H1 (cell line): ENCODE data around the gene ITGAE. TPM values are rescaled to one million over a fixed set of nuclear protein-coding genes. Genes with fewer than 3 reads are reported as not detected.

Experiments
- CTCF ChIA-PET: fragments of 300-600 bp; sonication (Branson Sonifier 250); formaldehyde crosslinking; loops from one replicate; lab custom pipeline; 2021; ENCODE audit not compliant: partially characterized antibody; lab: Charles Lee
- POLR2A ChIA-PET: fragments of 300-600 bp; sonication (Branson Sonifier 250); formaldehyde crosslinking; loops from one replicate; lab custom pipeline; 2021; ENCODE audit warnings: inconsistent platforms; ENCODE audit not compliant: partially characterized antibody; lab: Charles Lee
- DNase-seq, 2 experiments: peaks; one replicate each; pipeline versions ENCODE4 v3.0.0 to v3.0.0-alpha.2; 2010 to 2022; ENCODE audit warnings: low spot score in 2 of 2, low read depth in 1 of 2, mixed read lengths in 1 of 2
- FAIRE-seq: peaks from 2 replicates; lab custom pipeline; 2011; peaks lifted over from hg19 to GRCh38; lab: Jason Lieb, UNC
- H2AFZ ChIP-seq: 2 replicates; pipeline ENCODE4 v1.8.1; 2012; ENCODE audit warnings: low read length, inconsistent platforms
- H2AK5ac ChIP-seq: 2 replicates; pipeline ENCODE4 v1.6.1; 2013; ENCODE audit warnings: low read depth, low read length
- H2BK120ac ChIP-seq: replicated peaks from 2 replicates; pipeline ENCODE3; 2013; ENCODE audit warnings: low read depth, low read length, inconsistent platforms
- H2BK12ac ChIP-seq: 2 replicates; pipeline ENCODE4 v1.6.1; 2013; ENCODE audit warnings: low read depth, low read length
- H2BK15ac ChIP-seq: 2 replicates; pipeline ENCODE4 v1.6.1; 2013; ENCODE audit warnings: low read length
- H2BK20ac ChIP-seq: 2 replicates; pipeline ENCODE4 v1.6.1; 2013; ENCODE audit warnings: low read length
- H2BK5ac ChIP-seq: 2 replicates; pipeline ENCODE4 v1.6.1; 2013; ENCODE audit warnings: low read depth, low read length
- H3K14ac ChIP-seq: 2 replicates; pipeline ENCODE4 v1.6.1; 2013; ENCODE audit warnings: inconsistent platforms; ENCODE audit not compliant: insufficient read length
- H3K18ac ChIP-seq: 2 replicates; pipeline ENCODE4 v1.6.1; 2013; ENCODE audit warnings: low read length; ENCODE audit errors: extremely low read depth
- H3K23ac ChIP-seq: 2 replicates; pipeline ENCODE4 v1.6.1; 2013; ENCODE audit warnings: inconsistent platforms; ENCODE audit not compliant: insufficient read length
- H3K23me2 ChIP-seq: 2 replicates; pipeline ENCODE4 v1.6.1; 2013; ENCODE audit warnings: low read depth, low read length
- H3K27ac ChIP-seq: 2 replicates; pipeline ENCODE4 v1.6.1; 2011; ENCODE audit warnings: low read depth, low read length, inconsistent platforms
- H3K27me3 ChIP-seq, 4 experiments: replicated peaks in 1 of 4; 1 replicate in 1 of 4; 2 replicates in 3 of 4; pipeline versions ENCODE4 v1.6.1 to v1.8.1; 2011 to 2013; ENCODE audit warnings: low read length in 3 of 4, mild to moderate bottlenecking in 3 of 4, inconsistent platforms in 2 of 4, mixed read lengths in 2 of 4, moderate library complexity in 1 of 4; ENCODE audit not compliant: control insufficient read depth in 3 of 4, insufficient read depth in 3 of 4; ENCODE audit errors: extremely low read depth in 1 of 4
- H3K36me3 ChIP-seq, 4 experiments: 2 replicates each; pipeline versions ENCODE4 v1.6.1 to v1.8.1; 2011 to 2013; ENCODE audit warnings: mild to moderate bottlenecking in 4 of 4, low read length in 3 of 4, moderate library complexity in 2 of 4, control low read depth in 1 of 4, inconsistent platforms in 1 of 4; ENCODE audit not compliant: insufficient read depth in 4 of 4, control insufficient read depth in 2 of 4
- H3K4ac ChIP-seq: replicated peaks from 2 replicates; pipeline ENCODE3; 2013; ENCODE audit warnings: low read length, low read depth, mixed read lengths, inconsistent platforms; ENCODE audit not compliant: insufficient read length
- H3K4me1 ChIP-seq, 4 experiments: replicated peaks in 1 of 4; 1 replicate in 1 of 4; 2 replicates in 3 of 4; pipeline versions ENCODE4 v1.6.1 to v1.8.1; 2011 to 2013; ENCODE audit warnings: low read length in 3 of 4, inconsistent platforms in 2 of 4, mixed read lengths in 1 of 4; ENCODE audit not compliant: insufficient read depth in 4 of 4, control insufficient read depth in 3 of 4
- H3K4me2 ChIP-seq, 2 experiments: 2 replicates each; pipeline versions ENCODE4 v1.6.1 to v1.8.1; 2011 to 2013; ENCODE audit warnings: low read depth in 2 of 2, low read length in 2 of 2, control low read depth in 1 of 2, inconsistent platforms in 1 of 2, mild to moderate bottlenecking in 1 of 2; ENCODE audit not compliant: insufficient read depth in 1 of 2
- H3K4me3 ChIP-seq, 4 experiments: fragments of 200-600, 300-600 bp in 1 of 4; sonication (generic), shearing (Covaris generic), sonication (Bioruptor Twin) in 1 of 4; 2 replicates each; pipeline versions ENCODE4 v1.5.1 to v1.8.1; 2011 to 2016; ENCODE audit warnings: low read length in 4 of 4, low read depth in 3 of 4, control low read depth in 2 of 4, inconsistent platforms in 2 of 4, mild to moderate bottlenecking in 2 of 4, mixed read lengths in 1 of 4, moderate library complexity in 1 of 4; ENCODE audit not compliant: insufficient read depth in 2 of 4; ENCODE audit errors: extremely low read depth in 1 of 4
- H3K56ac ChIP-seq: replicated peaks from 2 replicates; pipeline ENCODE3; 2013; ENCODE audit warnings: low read depth, mild to moderate bottlenecking, mixed read lengths, low read length, inconsistent platforms; ENCODE audit not compliant: insufficient read length
- H3K79me1 ChIP-seq: 2 replicates; pipeline ENCODE4 v1.6.1; 2013; ENCODE audit warnings: low read depth, low read length, control low read depth
- H3K79me2 ChIP-seq, 2 experiments: 2 replicates each; pipeline versions ENCODE4 v1.6.1 to v1.8.1; 2012 to 2013; ENCODE audit warnings: low read length in 2 of 2, mild to moderate bottlenecking in 2 of 2, inconsistent platforms in 1 of 2; ENCODE audit not compliant: insufficient read depth in 2 of 2, control insufficient read depth in 1 of 2
- H3K9ac ChIP-seq, 4 experiments: replicated peaks in 1 of 4; 1 replicate in 1 of 4; 2 replicates in 3 of 4; pipeline versions ENCODE4 v1.6.1 to v1.8.1; 2011 to 2013; ENCODE audit warnings: low read depth in 3 of 4, low read length in 3 of 4, control low read depth in 2 of 4, mild to moderate bottlenecking in 2 of 4, moderate library complexity in 2 of 4, inconsistent platforms in 1 of 4; ENCODE audit errors: extremely low read depth in 1 of 4
- H3K9me3 ChIP-seq, 2 experiments: 2 replicates each; pipeline versions ENCODE4 v1.6.1 to v1.8.1; 2012 to 2013; ENCODE audit warnings: mild to moderate bottlenecking in 2 of 2, moderate library complexity in 2 of 2, control low read depth in 1 of 2, inconsistent platforms in 1 of 2, low read depth in 1 of 2, low read length in 1 of 2, mixed read lengths in 1 of 2; ENCODE audit not compliant: insufficient read depth in 2 of 2
- H4K20me1 ChIP-seq, 2 experiments: replicated peaks in 1 of 2; 2 replicates each; pipeline versions ENCODE3 to v1.8.1; 2011 to 2013; ENCODE audit warnings: inconsistent platforms in 2 of 2, low read length in 2 of 2, mild to moderate bottlenecking in 1 of 2; ENCODE audit not compliant: insufficient read depth in 2 of 2, control insufficient read depth in 1 of 2
- H4K5ac ChIP-seq: 2 replicates; pipeline ENCODE4 v1.6.1; 2013; ENCODE audit warnings: low read length, low read depth, mixed read lengths, inconsistent platforms; ENCODE audit not compliant: insufficient read length
- H4K8ac ChIP-seq: 2 replicates; pipeline ENCODE4 v1.8.0; 2013; ENCODE audit warnings: mild to moderate bottlenecking, moderate library complexity, low read length, inconsistent platforms; ENCODE audit not compliant: insufficient read depth; ENCODE audit errors: extremely low read depth
- H4K91ac ChIP-seq: replicated peaks from 2 replicates; pipeline ENCODE3; 2013; ENCODE audit warnings: low read length, mixed read lengths, inconsistent platforms; ENCODE audit not compliant: insufficient read length
- CTBP2 ChIP-seq: IDR thresholded peaks from 2 replicates; pipeline ENCODE4 v1.7.0; 2011; ENCODE audit warnings: borderline replicate concordance, mild to moderate bottlenecking, moderate library complexity, mixed read lengths, low read length; ENCODE audit not compliant: insufficient read depth, insufficient read length
- HDAC6 ChIP-seq: IDR thresholded peaks from one replicate; pipeline ENCODE4 v1.7.1; 2012; ENCODE audit warnings: low read depth, mild to moderate bottlenecking, inconsistent platforms, low read length, moderate library complexity
- SP2 ChIP-seq: IDR thresholded peaks from 2 replicates; pipeline ENCODE4 v1.6.1; 2012; ENCODE audit warnings: mild to moderate bottlenecking, low read length, inconsistent platforms
- WGBS, 2 experiments: shearing (Covaris generic) in 1 of 2; methylation state at CpG; one replicate each; pipeline versions ENCODE4 v1.1.6 to v1.1.7; 2013 to 2015; ENCODE audit warnings: low lambda C conversion rate in 2 of 2, mixed read lengths in 2 of 2, inconsistent platforms in 1 of 2, low coverage in 1 of 2, missing lambda C conversion rate in 1 of 2; ENCODE audit not compliant: insufficient replicate concordance in 2 of 2, insufficient coverage in 1 of 2, insufficient read length in 1 of 2; ENCODE audit errors: extremely low coverage in 1 of 2, missing lambda C conversion rate in 1 of 2; 5-methylcytosine and 5-hydroxymethylcytosine counted together
- polyA plus RNA-seq, 7 experiments: library from polyadenylated mRNA; depleted of rRNA in 3 of 7; stranded (reverse) in 5 of 7; unstranded in 2 of 7; fragments of >200 nt in 5 of 7; fragments of 200-250 nt in 2 of 7; gene quantifications; 1 replicate in 5 of 7; 2 replicates in 1 of 7; 4 replicates in 1 of 7; pipeline versions ENCODE4 v1.2.1 to v1.2.3, GENCODE V29; 2011 to 2013; ENCODE audit warnings: missing spikeins in 2 of 7, mixed read lengths in 2 of 7
- total RNA-seq: library from RNA; stranded (reverse); fragmentation: NEBNext Ultra II Directional; extraction: Animal tissue kit (Norgen Biotek cat#: 25700); gene quantifications from 2 replicates; pipeline ENCODE4 v1.2.1, GENCODE V29; 2021

ITGAE gene
- total and polyA plus RNA-seq, 2 of the 8 experiments (the other 6 are each of a cell fraction or from before 2014, with no cell fraction given): 23.2 to 43.1 TPM

DNA sequence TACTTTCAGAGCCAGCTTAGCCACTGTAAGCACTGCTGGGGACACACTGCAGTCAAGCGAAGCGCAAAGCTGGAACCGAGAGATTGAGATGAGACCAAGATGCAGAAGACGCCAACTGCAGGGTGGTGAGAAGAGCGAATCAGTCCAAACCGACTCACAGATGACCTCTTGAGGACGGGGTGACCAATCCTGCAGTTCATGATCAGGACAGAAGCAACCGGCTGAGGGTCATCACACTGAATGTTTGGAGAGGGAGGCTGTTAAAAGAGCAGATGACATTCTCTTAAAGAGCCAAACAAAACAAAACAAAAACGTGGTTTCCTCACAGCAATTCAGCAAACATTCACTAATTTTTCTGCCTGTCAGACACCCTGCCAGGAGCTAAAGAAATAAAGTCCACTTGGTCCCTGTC, 68.8 kb downstream of the ITGAE start:
- Histone ChIP-seq H4K5ac (no peak overlapping the region), H2AK5ac (no peak overlapping the region), H3K79me1 (0 out of 2 replicates have a peak, but pooled peaks cover 2% of the 10 kb centered on the region), H3K18ac (no peak overlapping the region), H2BK12ac (0 out of 2 replicates have a peak overlapping the region, but pooled peaks have one; percentile 60), H4K91ac (no peak overlapping the region), H3K23me2 (no peaks in the 10 kb centered on the region), H3K4me1 (peaks cover 0 to 6% (median 0%) of the 10 kb centered on the region in 4 experiments; a peak in 2 of 7 replicates), H4K20me1 (peaks cover 0 to 1% of the 10 kb centered on the region in 2 experiments), H2BK5ac (no peak overlapping the region), H2BK20ac (0 out of 2 replicates have a peak overlapping the region, but pooled peaks have one; percentile 34), H3K27me3 (no peaks in the 10 kb centered on the region), H3K23ac (no peak overlapping the region), H3K4me3 (no peak overlapping the region), H3K4ac (no peak overlapping the region), H3K36me3 (peaks cover 0 to 8% (median 4%) of the 10 kb centered on the region in 4 experiments; a peak in 4 of 8 replicates), H3K9me3 (no peaks in the 10 kb centered on the region), H3K79me2 (peaks cover 0 to 6% of the 10 kb centered on the region in 2 experiments; a peak in 1 of 4 replicates), H3K56ac (no peak overlapping the region), H3K27ac (no peak overlapping the region), H3K4me2 (no peak overlapping the region), H2BK120ac (no peak overlapping the region), H2BK15ac (no peak overlapping the region), H2AFZ (no peak overlapping the region), H3K9ac (no peak overlapping the region), H4K8ac (no peak overlapping the region), H3K14ac (no peak overlapping the region)
- 80% methylated on average over 9 of the region's 9 CpGs; no CpG with 5 or more reads in 1 of the 2 experiments for WGBS, 2 experiments
- DNase-seq (no peak), FAIRE-seq (no peak)
- CTCF ChIA-PET: interaction anchor here (0.6 to 7.6 kb wide), 10 partner anchors 9 to 169 kb away, joined by 3 to 81 read pairs (median 3); no protein-coding TSS in a partner anchor
- POLR2A ChIA-PET: interaction anchor here (0.6 to 1.6 kb wide), 2 partner anchors 9 to 99 kb away, joined by 3 to 5 read pairs; partner anchors contain the start of gene HASPIN
- TF ChIP-seq HDAC6 (no peak), SP2 (no peak), CTBP2 (no peak)
